Measurements from ENCODE around the gene RCN2. TPM values are rescaled to one million over a fixed set of nuclear protein-coding genes. Genes with fewer than 3 reads are reported as not detected.

RCN2 gene
- total RNA-seq, 1 experiment from 2014 or later, result 48.1 TPM

DNA sequence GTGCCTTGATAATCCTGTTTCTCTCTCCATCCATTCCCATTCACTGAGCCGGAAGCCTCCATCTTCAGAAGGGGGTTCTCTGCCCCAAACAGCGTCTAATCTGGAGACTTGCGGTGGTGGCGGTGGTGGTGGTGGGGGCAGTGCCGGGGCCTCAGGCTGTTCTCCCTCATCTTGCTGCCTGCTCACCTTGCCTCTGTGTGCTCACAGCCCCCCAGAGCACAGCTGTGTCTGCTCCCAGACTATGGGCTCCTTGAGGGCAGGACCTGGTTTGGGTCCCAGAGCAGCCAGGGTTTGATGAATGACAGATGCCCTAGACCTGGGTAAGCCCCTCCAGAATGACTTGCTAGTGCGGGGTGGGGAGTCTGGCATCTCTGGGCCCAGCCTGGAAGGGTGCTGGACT is 62.9 kb downstream of the RCN2 start:
- TF ChIP-seq, protein P1, sequence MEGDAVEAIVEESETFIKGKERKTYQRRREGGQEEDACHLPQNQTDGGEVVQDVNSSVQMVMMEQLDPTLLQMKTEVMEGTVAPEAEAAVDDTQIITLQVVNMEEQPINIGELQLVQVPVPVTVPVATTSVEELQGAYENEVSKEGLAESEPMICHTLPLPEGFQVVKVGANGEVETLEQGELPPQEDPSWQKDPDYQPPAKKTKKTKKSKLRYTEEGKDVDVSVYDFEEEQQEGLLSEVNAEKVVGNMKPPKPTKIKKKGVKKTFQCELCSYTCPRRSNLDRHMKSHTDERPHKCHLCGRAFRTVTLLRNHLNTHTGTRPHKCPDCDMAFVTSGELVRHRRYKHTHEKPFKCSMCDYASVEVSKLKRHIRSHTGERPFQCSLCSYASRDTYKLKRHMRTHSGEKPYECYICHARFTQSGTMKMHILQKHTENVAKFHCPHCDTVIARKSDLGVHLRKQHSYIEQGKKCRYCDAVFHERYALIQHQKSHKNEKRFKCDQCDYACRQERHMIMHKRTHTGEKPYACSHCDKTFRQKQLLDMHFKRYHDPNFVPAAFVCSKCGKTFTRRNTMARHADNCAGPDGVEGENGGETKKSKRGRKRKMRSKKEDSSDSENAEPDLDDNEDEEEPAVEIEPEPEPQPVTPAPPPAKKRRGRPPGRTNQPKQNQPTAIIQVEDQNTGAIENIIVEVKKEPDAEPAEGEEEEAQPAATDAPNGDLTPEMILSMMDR (IDR thresholded peaks at IDR 0.05; ENCODE audit: unreplicated experiment), result no peak
- Mint-ChIP-seq H3K27ac (ENCODE audit: low read depth, unreplicated experiment) (no peak overlapping the region), H3K4me1 (ENCODE audit: insufficient read depth, unreplicated experiment) (no peaks in the 10 kb centered on the region), H3K36me3 (ENCODE audit: insufficient read depth, unreplicated experiment) (no peaks in the 10 kb centered on the region), H3K4me3 (ENCODE audit: unreplicated experiment) (no peak overlapping the region), H3K9me3 (ENCODE audit: unreplicated experiment) (no peaks in the 10 kb centered on the region), H3K27me3 (ENCODE audit: insufficient read depth, unreplicated experiment) (no peaks in the 10 kb centered on the region)
- BruUV-seq (replicated peaks), result no TSS peak
- intact Hi-C loops (cut with micrococcal nuclease), result no loop called here
- POLR2A ChIA-PET, result interaction anchor here (0.6 kb wide), 1 partner anchor 178 kb away, joined by 3 read pairs; no protein-coding TSS in a partner anchor
- DNase-seq (ENCODE audit: unreplicated experiment), result no peak
- CTCF ChIA-PET, result no interaction called here

DNA sequence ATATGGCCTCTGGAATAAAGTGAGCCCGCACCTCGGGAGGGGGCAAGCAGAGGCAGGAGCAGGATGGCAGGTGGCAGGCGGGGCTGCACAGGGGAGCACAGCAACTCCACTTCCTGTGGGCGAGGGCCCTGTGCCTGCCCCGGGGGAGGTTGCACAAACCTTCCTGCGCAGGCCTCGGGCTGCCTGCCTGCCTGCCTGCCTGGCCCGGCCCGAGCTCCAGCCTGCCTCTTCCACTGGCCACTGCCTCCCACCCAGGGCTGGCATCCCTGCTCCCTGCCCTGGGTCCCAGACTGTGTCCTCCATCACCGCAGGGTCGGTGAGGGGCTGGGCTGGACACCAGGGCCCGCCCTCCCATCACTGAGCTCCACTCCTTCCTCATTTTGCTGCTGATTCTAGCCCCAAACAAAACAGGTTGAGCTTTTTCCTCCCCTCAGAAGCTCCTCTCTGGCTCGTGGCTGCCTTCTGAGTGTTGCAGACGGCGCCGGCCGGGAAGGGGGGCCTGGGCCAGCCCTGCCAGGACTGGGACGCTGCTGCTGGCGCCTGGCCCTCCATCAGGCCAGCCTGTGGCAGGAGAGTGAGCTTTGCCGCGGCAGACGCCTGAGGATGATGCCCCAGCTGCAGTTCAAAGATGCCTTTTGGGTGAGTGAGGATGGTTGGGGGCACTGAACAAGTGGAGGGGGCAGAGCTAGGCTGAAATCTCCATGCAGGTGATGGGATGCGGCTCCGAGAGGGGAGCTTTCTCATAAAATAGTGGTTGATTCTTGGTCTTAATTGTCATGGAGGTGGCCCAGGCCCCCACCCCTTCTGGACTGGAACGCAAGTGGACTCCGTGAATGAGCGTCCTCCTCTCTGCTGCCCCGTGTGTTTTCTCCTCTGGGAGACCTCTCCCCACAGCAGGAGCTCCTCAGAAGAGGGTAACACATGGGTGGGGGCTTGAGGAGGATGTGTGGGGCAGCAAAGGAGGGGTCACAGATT is 63.7 kb downstream of the RCN2 start, which contains the start of gene PSTPIP1:
Gene PSTPIP1, plus strand, starts transcription at position 156 of the 975 bp plus-strand sequence. Its CDS starts 448 bp downstream, at position 604.
- CTCF ChIA-PET, result no interaction called here

DNA sequence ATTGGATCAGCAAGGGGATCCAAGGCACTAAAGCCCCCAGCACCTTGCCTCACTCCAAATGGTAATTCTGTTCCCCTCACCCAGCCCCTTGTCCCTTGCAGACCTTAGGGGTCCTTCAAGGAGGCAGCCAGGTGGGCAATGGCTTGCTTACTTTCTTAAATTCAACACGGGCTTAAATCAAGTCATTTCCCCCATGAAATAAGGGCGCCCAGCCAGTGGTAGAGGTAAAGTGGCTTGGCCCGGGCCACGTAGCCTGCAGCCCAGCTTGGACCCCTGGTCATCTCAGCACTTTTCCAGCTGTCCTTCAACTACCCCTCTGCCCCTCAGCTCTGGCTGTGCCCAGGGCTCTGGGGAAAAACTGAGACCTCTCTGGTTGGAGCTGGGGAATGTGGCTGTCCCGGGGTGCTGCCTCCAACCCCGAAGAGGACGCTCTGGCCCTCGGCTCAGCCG is 64.6 kb downstream of the RCN2 start:
- DNase-seq (ENCODE audit: unreplicated experiment), result no peak
- Mint-ChIP-seq H3K9me3 (ENCODE audit: unreplicated experiment) (no peaks in the 10 kb centered on the region), H3K27ac (ENCODE audit: low read depth, unreplicated experiment) (no peak overlapping the region), H3K36me3 (ENCODE audit: insufficient read depth, unreplicated experiment) (no peaks in the 10 kb centered on the region), H3K27me3 (ENCODE audit: insufficient read depth, unreplicated experiment) (no peaks in the 10 kb centered on the region), H3K4me3 (ENCODE audit: unreplicated experiment) (no peak overlapping the region), H3K4me1 (ENCODE audit: insufficient read depth, unreplicated experiment) (no peaks in the 10 kb centered on the region)
- intact Hi-C loops (cut with micrococcal nuclease), result no loop called here
- ChIA-PET CTCF (interaction anchor here (0.6 kb wide), 1 partner anchor 29 kb away, joined by 4 read pairs; no protein-coding TSS in a partner anchor), POLR2A (no interaction called here)
- no TSS peak for BruUV-seq (replicated peaks)
- TF ChIP-seq, protein P1 (IDR thresholded peaks at IDR 0.05; ENCODE audit: unreplicated experiment), result no peak

More for the DNA sequence above, 63.7 kb downstream of the RCN2 start, which contains the start of gene PSTPIP1:
- no peak within 1 kb of the TSS for H3K27ac Mint-ChIP-seq (ENCODE audit: low read depth, unreplicated experiment)
- H3K4me1 Mint-ChIP-seq (ENCODE audit: insufficient read depth, unreplicated experiment), result no peaks in the 10 kb centered on the region
- no peaks in the 10 kb centered on the region for H3K9me3 Mint-ChIP-seq (ENCODE audit: unreplicated experiment)
- intact Hi-C loops (cut with micrococcal nuclease), result no loop called here
- BruUV-seq (replicated peaks), result no TSS peak
- POLR2A ChIA-PET, result no interaction called here
- TF ChIP-seq, protein P1 (IDR thresholded peaks at IDR 0.05; ENCODE audit: unreplicated experiment), result no peak
- no peaks in the 10 kb centered on the region for H3K27me3 Mint-ChIP-seq (ENCODE audit: insufficient read depth, unreplicated experiment)
- no peak within 1 kb of the TSS for H3K4me3 Mint-ChIP-seq (ENCODE audit: unreplicated experiment)
- peak; percentile 12 for DNase-seq (ENCODE audit: unreplicated experiment)
- H3K36me3 Mint-ChIP-seq (ENCODE audit: insufficient read depth, unreplicated experiment), result no peaks in the 10 kb centered on the region

All from MCF 10A (cell line).